ENCODE data around the gene LOXL1. TPM values are rescaled to one million over a fixed set of nuclear protein-coding genes. Genes with fewer than 3 reads are reported as not detected.

The LOXL1 gene
- total RNA-seq, 3 donors from 2014 or later, result 5.6 to 11.3 (median 10.8) TPM

- Histone ChIP-seq H3K27me3 (no peaks in the 10 kb centered on the region), H3K27ac (peak overlapping the region in 1 of 2 donors; percentile 98), H3K9me3 (no peaks in the 10 kb centered on the region), H3K4me3 (no peak overlapping the region), H3K36me3 (no peaks in the 10 kb centered on the region), H3K4me1 (peaks cover 32 to 40% of the 10 kb centered on the region in 2 donors)
- no peak for DNase-seq (ENCODE audit: low spot score in 2 of 2)
- intact Hi-C loops (cut with DNase I; ENCODE audit: low total_unique reads), result no loop called here
- TF ChIP-seq POLR2A (IDR thresholded peaks at IDR 0.05), result no peak
- TF ChIP-seq CTCF (IDR thresholded peaks at IDR 0.05), result no peak
- TF ChIP-seq POLR2AphosphoS5 (IDR thresholded peaks at IDR 0.05), result no peak
Observed at GRCh38 chr15:73985101-73985873, 59.0 kb downstream of the LOXL1 start.

GRCh38 chr15:73986055-73986775 lies 60.0 kb downstream of the LOXL1 start:
- no peaks in the 10 kb centered on the region for H3K27me3 ChIP-seq
- no peak overlapping the region for H3K4me3 ChIP-seq
- H3K36me3 ChIP-seq, result no peaks in the 10 kb centered on the region
- intact Hi-C loops (cut with DNase I; ENCODE audit: low total_unique reads), result no loop called here
- H3K27ac ChIP-seq, result peak overlapping the region in 1 of 2 donors; percentile 98
- no peaks in the 10 kb centered on the region for H3K9me3 ChIP-seq
- H3K4me1 ChIP-seq, result peaks cover 35 to 47% of the 10 kb centered on the region in 2 donors
- DNase-seq (ENCODE audit: low spot score in 2 of 2), result no peak
- TF ChIP-seq CTCF (IDR thresholded peaks at IDR 0.05) (no peak), POLR2A (IDR thresholded peaks at IDR 0.05) (no peak), POLR2AphosphoS5 (IDR thresholded peaks at IDR 0.05) (no peak)

GRCh38 chr15:73986776-73987056 lies 60.5 kb downstream of the LOXL1 start:
- DNase-seq (ENCODE audit: low spot score in 2 of 2), result no peak
- H3K27ac ChIP-seq, result peak overlapping the region; percentile 88 to 98
- peaks cover 32 to 49% of the 10 kb centered on the region in 2 donors for H3K4me1 ChIP-seq
- H3K27me3 ChIP-seq, result no peaks in the 10 kb centered on the region
- TF ChIP-seq POLR2A (IDR thresholded peaks at IDR 0.05), result no peak
- TF ChIP-seq POLR2AphosphoS5 (IDR thresholded peaks at IDR 0.05), result no peak
- no peak for TF ChIP-seq CTCF (IDR thresholded peaks at IDR 0.05)
- H3K9me3 ChIP-seq, result no peaks in the 10 kb centered on the region
- intact Hi-C loops (cut with DNase I; ENCODE audit: low total_unique reads), result no loop called here
- H3K36me3 ChIP-seq, result no peaks in the 10 kb centered on the region
- no peak overlapping the region for H3K4me3 ChIP-seq

- TF ChIP-seq CTCF (IDR thresholded peaks at IDR 0.05), result no peak
- Histone ChIP-seq H3K4me1 (peaks cover 27 to 45% of the 10 kb centered on the region in 2 donors), H3K36me3 (no peaks in the 10 kb centered on the region), H3K9me3 (no peaks in the 10 kb centered on the region), H3K27me3 (no peaks in the 10 kb centered on the region), H3K27ac (peak overlapping the region; percentile 88 to 98), H3K4me3 (no peak overlapping the region)
- intact Hi-C loops (cut with DNase I; ENCODE audit: low total_unique reads), result no loop called here
- DNase-seq (ENCODE audit: low spot score in 2 of 2), result no peak
Observed at GRCh38 chr15:73987250-73987649, 61.0 kb downstream of the LOXL1 start.

All from breast epithelium (tissue), 4 donors.